DMS53 (cell line): ENCODE measurements around the gene UGT2B11.
A peak's percentile ranks its signal among the peaks of the same experiment; 100 is the strongest.
"Not testable (repeated sequence)": the region's sequence is repeated elsewhere in the genome, so short reads cannot be mapped to it uniquely, and the experiment has no call there.

ENCODE experiments used
- DNase-seq: peaks from one replicate; lab custom pipeline; 2025; lab: John Stamatoyannopoulos, UW

Gene UGT2B11

DNA sequence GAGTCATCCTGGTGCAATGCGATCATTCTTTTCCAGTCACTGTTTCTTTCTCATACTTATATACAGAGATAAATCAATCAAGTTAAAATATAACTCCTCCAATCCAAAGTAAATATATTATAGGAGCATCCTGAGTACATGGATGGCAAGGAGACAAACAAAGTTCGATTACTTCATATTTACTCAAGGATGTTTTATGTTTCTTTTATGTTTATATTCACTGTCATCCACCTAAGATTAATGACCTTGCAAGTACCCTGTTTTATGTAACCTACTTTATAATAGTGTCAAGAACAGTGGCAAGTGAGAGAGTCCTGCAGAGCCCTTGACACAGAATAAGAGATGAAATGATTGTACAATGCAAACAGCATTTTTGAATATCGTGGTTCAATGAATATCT is at the start of gene UGT2B11:
Gene UGT2B11, minus strand, starts transcription at position 33 of the 400 bp plus-strand sequence. Its CDS starts 26 bp downstream, at position 7.
- peak; percentile 46 for DNase-seq

DNA sequence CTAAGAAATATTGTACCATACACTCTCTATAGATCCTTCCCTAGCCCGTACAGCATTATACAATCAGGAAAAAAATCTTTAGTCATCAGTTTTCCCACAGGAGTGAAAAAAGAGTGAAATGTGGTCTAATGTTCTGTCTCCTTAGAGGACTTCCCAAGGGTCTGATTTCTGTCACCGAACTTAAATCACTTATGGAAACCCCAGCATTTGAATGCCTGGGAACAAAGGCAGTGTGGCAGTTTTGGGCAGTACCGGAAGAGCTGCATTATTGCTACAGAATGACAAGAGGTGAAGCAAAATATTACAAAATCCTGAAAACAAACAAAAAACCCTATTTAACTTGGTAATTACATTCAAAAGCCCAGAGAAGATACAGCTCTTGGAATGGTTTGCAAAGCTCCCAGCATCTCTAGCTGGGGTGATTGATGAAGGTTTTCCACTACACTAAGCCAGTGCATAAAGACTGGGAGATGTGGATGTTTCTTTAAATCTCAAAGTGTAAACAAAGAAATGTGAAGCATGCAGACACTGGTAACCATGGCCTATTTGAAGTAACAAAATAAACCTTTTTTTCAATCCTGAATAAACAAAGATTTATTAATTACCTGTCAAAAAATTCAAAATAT is 38.7 kb upstream of the UGT2B11 start:
- not testable (repeated sequence) for DNase-seq

DNA sequence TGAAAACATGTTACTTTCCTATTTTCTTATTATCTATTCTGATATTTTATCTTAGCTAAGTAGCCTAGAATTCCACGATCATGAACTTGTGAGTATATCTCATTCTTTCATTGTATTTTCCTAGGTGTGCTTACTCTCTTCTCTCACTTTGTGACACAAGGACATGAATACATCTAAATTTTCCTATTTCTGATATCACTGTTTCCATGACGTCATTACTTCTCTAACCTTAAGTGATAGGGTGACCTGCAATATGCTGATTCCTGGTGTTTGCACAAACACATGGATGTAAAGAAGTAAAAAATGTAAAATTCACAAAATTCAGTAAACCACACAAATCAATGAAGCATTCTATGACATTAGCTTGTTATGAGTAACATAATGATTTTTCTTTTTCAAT is 36.3 kb upstream of the UGT2B11 start:
- not testable (repeated sequence) for DNase-seq

DNA sequence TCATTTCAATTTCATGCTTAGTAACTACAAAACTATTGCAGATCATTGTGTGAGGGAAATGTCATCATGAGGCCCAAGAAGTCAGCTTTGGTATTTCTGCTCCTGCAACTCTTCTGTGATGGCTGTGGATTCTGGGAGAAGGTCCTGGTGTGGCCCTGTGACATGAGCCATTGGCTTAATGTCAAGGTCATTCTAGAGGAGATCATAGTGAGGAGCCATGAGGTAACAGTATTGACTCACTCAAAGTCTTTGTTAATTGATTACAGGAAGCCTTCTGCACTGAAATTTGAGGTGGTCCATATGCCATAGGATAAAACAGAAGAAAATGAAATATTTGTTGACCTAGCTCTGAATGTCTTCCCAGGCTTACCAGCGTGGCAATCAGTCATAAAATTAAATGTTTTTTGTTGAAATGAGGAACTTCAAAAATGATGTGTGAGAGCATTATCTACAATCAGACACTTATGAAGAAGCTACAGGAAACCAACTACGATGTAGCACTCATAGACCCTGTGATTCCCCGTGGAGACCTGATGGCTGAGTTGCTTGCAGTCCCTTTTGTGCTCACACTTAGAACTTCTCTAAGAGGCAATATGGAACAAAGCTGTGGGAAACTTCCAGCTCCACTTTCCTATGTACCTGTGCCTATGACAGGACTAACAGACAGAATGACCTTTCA is 28.2 kb upstream of the UGT2B11 start:
- DNase-seq = not testable (repeated sequence)

DNA sequence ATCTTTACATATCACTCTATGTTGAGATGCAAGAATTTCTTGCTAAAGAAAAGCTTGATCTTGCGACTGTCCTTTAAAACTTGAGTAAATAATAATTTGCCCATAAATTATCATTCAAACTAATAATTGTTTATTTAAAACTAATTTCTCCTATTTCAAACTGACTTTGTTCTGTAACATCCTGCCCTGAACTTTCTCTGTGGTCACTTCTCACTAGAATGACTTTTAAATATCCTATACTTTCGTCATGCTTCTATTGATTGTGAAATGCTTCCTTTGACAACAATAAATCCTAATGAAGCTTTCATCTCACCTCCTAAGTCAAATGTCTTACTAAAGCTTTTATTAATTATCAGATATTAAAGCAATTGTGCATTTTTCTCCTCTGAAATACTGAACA is 27.2 kb upstream of the UGT2B11 start:
- DNase-seq = not testable (repeated sequence)

DNA sequence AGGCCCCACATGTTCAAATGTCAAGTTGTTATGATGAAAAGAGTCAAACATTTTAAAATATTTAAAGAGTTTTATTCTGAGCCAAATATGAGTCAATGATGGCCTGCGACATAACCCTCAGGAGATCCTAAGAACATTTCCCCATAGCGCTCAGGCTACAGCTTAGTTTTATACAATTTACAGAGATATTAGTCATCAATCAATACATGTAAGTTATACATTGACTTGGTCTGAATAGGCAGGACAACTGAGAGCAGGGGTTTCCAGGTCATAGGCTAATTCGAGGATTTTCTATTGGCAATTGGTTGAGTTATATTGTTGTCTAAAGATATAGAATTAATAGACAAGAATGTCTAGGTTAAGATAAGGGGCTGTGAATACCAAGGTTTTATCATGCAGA is 26.2 kb upstream of the UGT2B11 start:
- DNase-seq = not testable (repeated sequence)

DNA sequence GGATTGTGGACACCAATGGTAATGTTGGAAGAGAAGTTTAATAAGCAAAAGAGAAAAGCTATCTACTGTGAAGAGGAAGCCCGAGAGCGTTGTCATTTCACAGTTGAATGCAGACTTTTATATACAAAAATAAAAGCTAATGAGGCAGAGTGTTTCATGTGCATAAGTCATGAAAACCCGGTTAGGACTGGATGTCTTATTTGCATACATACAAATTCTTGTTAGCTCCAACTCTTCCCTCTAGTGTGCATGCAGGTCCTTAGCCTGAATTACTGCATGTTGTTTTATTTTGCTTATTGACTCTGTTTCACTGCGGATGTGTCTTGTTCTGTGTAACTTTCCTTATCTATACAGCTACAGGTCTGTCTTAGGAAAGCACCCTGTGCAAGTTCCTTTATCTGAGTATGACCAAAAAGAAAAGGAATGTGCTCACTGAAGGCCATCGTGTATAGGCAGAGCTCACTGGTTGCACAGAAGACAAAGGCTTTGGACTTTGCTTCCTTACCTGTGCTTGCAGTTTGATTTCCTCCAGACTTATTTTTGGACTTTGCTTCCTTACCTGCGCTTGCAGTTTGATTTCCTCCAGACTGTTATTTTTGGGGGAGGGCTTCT is 25.1 kb upstream of the UGT2B11 start:
- peak; percentile 16 for DNase-seq

DNA sequence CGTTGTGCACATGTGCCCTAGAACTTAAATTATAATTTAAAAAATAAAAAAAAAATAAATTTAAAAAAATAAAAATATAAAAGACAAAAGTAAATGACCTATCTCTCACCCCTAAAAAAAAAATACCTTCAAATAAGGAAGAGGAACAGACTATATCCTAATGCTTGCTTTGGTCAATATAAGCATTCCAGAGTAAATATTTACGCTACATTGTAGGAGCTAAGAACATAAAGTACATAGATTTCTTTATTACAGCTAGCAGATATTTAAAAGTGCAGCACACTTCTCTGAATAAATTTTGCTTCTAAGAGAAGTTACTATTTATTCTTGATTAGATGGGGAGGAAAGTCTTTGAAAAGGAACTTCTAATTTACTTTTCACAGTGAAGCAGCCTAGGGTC is 24.5 kb upstream of the UGT2B11 start:
- DNase-seq = peak; percentile 3

DNA sequence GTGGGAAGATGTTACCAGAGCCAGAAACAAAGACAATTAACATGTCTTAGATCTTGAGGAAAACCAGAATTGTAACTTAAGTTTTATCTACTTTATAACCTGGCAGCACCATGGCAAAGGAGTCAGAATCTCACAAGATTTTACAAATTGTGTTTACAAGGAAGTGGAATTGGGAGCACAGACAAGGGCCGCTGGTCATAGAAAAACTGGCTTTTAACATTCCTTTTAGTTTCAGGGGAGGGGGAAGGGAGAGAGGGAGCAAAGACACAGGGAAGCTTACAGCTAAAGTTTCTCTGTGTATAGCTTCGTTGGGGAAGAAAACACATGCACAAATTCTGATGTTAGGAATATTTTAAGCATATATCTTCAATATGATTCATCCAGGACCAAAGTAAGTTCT is 10.3 kb upstream of the UGT2B11 start:
- DNase-seq = no peak

DNA sequence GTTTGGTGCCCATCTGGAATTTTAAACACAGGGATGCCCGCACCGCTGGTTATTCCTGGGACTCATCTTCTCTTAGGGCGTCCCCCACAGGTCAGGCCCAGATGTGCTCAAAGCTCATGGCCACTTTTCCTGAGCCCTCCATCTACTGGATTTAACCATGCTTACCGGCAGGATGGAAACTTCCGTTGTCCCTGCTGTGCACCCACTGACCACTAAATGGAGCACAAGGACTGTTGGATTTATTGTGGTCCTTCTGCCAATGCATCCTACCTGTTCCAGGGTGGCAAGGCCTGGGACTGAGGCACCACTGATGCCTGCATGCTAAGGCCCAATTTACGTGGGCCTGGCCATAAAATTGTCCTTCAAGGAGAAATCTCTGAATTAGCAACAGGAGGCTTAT is 8.7 kb upstream of the UGT2B11 start:
- DNase-seq = not testable (repeated sequence)

DNA sequence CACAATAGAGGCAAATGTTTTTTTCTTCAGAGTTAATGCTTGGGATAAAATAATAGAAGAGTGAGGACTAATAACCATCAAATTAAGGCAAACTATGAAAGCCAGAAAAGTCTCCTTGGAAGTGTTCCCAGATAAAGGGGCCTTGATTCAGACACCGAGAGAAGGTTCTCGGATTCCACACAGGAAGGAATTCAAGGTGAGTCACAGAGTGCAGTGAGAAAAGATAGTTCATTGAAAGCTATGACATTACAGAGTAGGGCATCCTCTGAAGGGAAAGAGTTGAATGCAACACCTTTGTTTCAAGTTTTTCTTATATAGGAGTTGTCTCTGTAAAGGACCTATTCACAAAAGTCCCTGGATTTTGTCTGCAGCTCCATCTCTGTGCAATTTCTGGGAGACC is 3.9 kb upstream of the UGT2B11 start:
- not testable (repeated sequence) for DNase-seq

DNA sequence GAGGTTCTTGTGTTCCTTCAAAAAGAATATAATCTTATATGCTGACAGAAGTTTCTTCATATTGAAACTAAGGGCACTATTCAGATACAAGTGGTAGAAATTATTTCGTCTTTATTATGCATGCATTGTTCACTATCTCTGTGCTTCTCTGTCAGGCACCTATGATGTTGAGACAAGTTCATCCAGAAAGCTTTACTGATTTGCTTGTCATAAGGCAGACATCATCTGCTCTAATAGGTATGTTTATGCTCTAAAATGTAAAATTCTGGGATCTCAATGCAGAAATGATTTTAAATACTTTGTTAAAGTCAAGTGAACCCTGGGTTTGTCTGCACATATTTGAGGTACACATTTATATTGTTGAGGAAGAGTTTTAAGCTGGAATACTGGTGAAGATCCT is 3.6 kb downstream of the UGT2B11 start:
- DNase-seq = no peak

DNA sequence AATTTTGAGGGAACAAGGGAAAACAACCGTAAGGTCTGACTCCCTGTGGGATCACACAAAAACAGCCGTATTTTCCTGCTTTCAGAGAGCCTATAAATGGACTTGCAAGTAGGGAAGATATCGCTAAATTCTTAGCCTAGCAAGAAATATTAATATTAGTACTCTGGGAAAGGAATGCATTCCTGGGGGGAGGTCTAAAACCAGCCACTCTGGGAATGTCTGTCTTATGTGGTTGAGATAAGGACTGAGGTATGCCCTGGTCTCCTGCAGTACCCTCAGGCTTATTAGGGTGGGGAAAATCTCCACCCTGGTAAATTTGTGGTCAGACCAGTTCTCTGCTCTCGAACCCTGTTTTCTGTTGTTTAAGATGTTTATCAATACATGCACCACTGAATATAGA is 16.0 kb downstream of the UGT2B11 start:
- not testable (repeated sequence) for DNase-seq

DNA sequence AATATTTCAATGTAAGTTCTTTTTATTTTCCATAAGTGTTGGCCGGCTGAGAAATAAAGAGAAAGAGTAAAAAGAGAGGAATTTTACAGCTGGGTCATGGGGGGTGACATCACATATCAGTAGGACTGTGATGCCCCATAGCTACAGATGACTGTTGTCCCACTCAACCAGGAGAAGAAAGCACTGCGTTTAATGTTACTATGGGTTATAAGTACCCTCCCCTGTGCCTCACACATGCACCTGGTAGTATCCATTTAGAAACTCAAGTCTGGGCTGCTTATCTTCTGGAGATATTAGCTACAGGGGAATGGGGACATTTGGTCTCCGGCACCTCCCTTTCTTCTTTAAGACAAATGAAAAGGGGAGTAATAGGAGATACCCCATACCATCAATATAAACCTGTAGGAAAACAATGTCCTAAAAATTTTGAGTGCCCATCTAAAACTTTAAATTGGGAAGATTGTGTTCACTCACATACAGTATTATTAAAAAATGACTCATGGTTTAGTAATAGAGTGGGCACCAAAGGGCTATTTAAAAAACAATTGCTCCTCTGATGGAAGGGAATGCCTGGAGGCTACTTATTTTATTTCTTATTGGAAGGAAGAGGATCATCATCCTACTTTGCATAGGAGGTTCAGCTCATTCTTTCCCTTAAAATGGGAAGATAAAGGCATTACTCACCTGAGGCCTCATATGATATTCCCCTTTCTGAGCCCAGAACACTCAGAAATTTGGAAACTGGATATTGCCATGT is 18.2 kb downstream of the UGT2B11 start:
- DNase-seq = no peak

DNA sequence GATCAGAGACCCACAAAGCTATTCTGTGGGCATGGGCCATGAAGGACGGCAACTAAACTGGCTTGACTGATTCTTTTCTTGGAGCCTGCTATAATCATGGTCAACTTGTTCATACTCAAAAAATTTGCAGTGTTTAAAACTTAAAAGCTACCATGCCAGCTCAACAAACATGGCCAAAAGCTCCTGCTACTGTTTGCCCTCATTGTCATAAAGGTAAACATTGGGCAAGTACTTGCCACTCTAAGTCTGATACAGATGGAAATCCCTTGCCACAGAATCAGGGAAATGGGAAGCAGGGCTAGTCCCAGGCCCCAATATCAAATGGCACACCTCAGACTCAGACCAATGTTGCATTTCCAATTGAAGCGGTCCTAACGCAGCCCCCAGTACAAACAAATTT is 20.4 kb downstream of the UGT2B11 start:
- peak; percentile 40 for DNase-seq

DNA sequence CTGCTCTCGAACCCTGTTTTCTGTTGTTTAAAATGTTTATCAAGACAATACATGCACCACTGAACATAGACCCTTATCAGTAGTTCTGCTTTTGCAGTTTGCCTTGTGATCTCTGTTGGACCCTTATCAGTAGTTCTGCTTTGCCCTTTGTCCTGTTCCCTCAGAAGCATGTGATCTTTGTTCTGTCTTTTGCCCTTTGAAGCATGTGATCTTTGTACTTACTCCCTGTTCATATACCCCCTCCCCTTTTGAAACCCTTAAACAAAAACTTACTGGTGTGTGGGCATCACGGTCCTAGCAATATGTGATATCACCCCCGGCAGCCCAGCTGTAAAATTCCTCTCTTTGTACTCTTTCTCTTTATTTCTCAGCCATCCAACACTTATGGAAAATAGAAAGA is 22.6 kb downstream of the UGT2B11 start:
- not testable (repeated sequence) for DNase-seq

DNA sequence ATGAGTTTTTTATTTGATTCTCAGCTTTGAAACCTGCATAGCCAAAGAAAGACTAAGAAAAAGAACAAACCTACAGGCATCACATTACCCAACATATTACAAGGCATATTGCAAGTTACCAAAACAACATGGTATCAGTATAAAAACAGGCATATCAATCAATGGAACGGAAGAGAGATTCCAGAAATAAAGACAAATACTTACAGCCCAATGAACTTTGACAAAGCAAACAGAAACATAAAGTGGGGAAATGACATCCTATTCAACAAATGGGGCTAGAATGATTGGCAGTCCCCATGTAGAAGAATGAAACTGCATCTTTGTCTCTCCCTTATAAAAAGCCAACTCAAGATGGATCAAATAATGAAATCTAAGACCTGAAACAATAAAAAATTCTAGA is 23.9 kb downstream of the UGT2B11 start:
- not testable (repeated sequence) for DNase-seq

DNA sequence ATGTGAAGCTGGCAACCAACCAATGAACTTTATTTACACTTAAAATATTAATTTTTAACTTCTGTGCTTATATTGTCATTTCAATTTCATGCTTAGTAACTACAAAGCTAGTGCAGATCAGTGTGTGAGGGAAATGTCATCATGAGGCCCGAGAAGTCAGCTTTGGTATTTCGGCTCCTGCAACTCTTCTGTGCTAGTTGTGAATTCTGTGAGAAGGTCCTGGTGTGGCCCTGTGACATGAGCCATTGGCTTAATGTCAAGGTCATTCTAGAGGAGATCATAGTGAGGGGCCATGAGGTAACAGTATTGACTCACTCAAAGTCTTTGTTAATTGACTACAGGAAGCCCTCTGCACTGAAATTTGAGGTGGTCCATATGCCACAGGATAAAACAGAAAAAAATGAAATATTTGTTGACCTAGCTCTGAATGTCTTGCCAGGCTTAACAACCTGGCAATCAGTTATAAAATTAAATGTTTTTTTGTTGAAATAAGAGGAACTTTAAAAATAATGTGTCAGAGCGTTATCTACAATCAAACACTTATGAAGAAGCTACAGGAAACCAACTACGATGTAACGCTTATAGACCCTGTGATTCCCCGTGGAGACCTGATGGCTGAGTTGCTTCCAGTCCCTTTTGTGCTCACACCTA is 32.9 kb downstream of the UGT2B11 start:
- not testable (repeated sequence) for DNase-seq

DNA sequence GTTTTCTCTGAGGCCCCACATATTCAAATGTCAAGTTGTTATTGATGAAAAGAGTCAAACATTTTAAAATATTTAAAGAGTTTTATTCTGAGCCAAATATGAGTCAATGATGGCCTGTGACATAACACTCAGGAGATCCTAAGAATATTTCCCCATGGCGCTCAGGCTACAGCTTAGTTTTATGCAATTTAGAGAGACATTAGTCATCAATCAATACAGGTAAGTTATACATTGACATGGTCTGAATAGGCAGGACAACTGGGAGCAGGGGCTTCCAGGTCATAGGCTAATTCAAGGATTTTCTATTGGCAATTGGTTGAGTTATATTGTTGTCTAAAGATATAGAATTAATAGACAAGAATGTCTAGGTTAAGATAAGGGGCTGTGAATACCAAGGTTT is 34.7 kb downstream of the UGT2B11 start:
- DNase-seq = not testable (repeated sequence)

DNA sequence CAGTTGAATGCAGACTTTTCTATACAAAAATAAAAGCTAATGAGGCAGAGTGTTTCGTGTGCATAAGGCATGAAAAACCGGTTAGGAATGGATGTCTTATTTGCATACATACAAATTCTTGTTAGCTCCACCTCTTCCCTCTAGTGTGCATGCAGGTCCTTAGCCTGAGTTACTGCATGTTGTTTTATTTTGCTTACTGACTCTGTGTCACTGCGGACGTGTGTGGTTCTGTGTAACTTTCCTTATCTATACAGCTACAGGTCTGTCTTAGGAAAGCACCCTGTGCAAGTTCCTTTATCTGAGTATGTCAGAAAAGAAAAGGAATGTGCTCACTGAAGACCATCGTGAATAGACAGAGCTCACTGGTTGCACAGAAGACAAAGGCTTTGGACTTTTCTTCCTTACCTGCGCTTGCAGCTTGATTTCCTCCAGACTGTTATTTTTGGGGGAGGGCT is 35.8 kb downstream of the UGT2B11 start:
- DNase-seq = not testable (repeated sequence)

DNA sequence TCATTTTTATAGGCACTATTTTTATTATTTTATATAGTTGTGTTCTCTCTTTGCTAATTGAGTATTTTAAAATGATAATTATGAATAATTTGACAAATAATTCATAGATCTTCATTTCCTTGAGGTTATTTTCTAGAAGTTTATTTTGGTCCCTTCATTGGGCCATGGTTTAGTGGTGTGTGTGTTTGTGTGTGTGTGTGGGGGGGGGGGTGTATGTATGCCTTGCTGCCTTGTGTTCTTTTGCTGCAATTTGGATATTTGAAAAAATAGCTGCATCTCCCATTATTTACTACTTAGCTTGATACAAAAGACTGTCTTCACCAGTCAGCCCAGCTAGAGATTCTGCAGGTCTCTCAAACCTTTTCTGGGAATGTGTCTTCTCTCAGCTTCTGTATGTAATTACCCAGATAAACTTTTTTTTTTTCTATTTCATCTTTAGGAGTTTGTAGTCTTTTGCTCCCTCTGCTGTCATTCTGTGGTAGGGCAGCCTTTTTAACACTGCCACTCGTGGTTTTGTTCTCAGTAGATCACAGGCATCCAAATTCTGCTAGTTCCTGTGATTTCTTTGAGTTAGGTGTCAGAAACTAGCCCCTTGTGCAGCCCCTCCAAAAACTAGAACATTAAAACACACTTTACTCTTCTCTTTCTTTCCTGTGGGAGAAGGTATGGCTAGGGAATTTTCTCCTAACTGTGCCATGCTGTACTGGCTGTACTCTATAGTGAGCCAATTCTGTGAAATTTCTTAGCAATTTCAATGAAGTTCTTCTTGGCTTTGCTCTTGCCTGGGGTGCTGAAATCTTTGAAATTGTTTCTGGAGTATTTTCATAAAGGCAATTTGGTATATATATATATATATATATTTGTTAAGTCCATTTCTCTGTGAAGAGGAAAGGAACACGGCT is 44.1 kb downstream of the UGT2B11 start:
- DNase-seq = peak; percentile 67
